Measurements from ENCODE around the gene SMIM36.

The SMIM36 gene

GRCh38 chr17:55500103-55500502, 11.1 kb downstream of the SMIM36 start:
- Histone ChIP-seq H3K36me3 (ENCODE audit: insufficient read depth, low read length) (no peaks in the 10 kb centered on the region), H3K4me3 (ENCODE audit: low read length) (no peak overlapping the region), H3K4me2 (ENCODE audit: low read length) (no peak overlapping the region), H3K27me3 (ENCODE audit: control insufficient read depth, insufficient read depth, low read length) (peaks cover 9% of the 10 kb centered on the region), H3K9me3 (replicated peaks; ENCODE audit: low read length) (no peaks in the 10 kb centered on the region), H3K9ac (ENCODE audit: low read depth, low read length) (no peak overlapping the region), H3K4me1 (ENCODE audit: control insufficient read depth, insufficient read depth, low read length) (no peaks in the 10 kb centered on the region)

DNA sequence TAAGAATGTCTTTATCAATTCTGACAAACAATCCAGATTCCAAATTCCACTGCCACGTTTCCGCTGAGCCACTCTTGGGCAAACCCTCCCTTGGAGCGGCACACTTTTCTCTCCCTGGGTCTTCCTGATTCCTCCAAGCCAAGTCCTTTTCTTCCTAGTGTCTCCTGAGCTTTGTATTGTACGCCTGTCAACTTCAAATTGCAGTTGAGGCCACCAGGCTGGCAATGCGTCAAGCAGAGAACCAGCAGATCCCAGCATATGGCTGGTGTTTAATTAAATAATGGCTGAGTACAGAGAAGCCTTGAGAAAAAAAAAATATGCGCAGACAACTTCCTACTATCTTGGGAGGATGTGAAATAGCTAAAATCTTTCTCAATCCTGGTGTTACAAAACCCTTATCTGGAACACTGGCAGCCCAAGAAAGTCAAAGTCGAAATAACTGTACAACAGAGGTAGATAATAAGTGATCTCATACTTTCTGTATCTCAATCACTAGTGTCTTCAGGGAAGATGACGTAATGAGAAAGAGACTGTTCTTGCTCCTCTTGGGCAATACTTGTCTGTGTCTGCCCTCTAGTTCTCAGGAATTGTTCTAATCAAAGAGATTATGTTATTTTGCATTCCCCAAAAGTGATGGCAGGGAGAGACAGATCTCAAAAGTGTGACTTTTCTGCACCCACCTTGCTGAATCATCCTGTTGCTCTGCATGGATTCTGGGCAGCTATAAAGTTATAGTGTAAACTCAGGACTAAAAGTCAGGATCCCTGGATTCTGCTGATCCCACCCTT, 15.0 kb downstream of the SMIM36 start:
- no peak overlapping the region for H3K4me3 ChIP-seq (ENCODE audit: low read length)

GRCh38 chr17:55495239-55495638, 16.0 kb downstream of the SMIM36 start:
- no peaks in the 10 kb centered on the region for H3K36me3 ChIP-seq (ENCODE audit: insufficient read depth, low read length)
- no peak overlapping the region for H3K4me2 ChIP-seq (ENCODE audit: low read length)
- peaks cover 19% of the 10 kb centered on the region for H3K27me3 ChIP-seq (ENCODE audit: control insufficient read depth, insufficient read depth, low read length)
- no peaks in the 10 kb centered on the region for H3K4me1 ChIP-seq (ENCODE audit: control insufficient read depth, insufficient read depth, low read length)
- H3K4me3 ChIP-seq (ENCODE audit: low read length) = no peak overlapping the region
- no peaks in the 10 kb centered on the region for H3K9me3 ChIP-seq (replicated peaks; ENCODE audit: low read length)
- H3K9ac ChIP-seq (ENCODE audit: low read depth, low read length) = no peak overlapping the region

More for the DNA sequence above, 15.0 kb downstream of the SMIM36 start:
- Histone ChIP-seq H3K9ac (ENCODE audit: low read depth, low read length) (no peak overlapping the region), H3K27me3 (ENCODE audit: control insufficient read depth, insufficient read depth, low read length) (peaks cover 19% of the 10 kb centered on the region), H3K36me3 (ENCODE audit: insufficient read depth, low read length) (no peaks in the 10 kb centered on the region), H3K9me3 (replicated peaks; ENCODE audit: low read length) (no peaks in the 10 kb centered on the region), H3K4me1 (ENCODE audit: control insufficient read depth, insufficient read depth, low read length) (no peaks in the 10 kb centered on the region), H3K4me2 (ENCODE audit: low read length) (no peak overlapping the region)

DNA sequence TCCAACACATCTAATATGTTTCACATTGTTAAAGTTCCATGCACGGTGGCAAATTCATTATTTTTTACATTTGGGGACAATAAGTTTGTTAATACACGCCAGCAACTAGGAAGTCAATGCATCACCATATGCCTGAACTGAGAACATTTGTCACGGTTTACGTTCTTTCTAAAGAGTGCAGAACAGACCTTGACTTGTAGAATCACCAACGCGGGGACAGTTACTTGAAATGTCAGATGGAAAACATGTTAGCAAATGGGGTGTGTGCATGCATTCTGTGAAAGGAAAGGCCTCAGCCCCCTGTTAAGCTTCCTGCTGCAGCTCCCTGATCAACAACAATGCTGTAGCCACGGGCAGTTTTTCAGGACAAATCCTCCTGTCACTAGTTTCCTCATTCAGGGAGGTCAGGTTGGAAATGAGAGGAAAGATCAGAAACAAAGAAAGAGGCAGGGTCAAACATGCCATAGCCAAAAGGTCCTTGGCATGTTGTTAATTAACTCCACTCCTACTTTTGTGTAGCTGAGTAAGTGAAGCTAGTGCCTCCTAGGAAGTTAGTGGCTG, 18.4 kb downstream of the SMIM36 start:
- H3K9me3 ChIP-seq (replicated peaks; ENCODE audit: low read length) = no peaks in the 10 kb centered on the region
- H3K9ac ChIP-seq (ENCODE audit: low read depth, low read length) = no peak overlapping the region
- H3K4me1 ChIP-seq (ENCODE audit: control insufficient read depth, insufficient read depth, low read length) = no peaks in the 10 kb centered on the region
- no peaks in the 10 kb centered on the region for H3K36me3 ChIP-seq (ENCODE audit: insufficient read depth, low read length)
- H3K4me2 ChIP-seq (ENCODE audit: low read length) = no peak overlapping the region
- peaks cover 19% of the 10 kb centered on the region for H3K27me3 ChIP-seq (ENCODE audit: control insufficient read depth, insufficient read depth, low read length)
- no peak overlapping the region for H3K4me3 ChIP-seq (ENCODE audit: low read length)

- Histone ChIP-seq H3K9ac (ENCODE audit: low read depth, low read length) (no peak overlapping the region), H3K4me1 (ENCODE audit: control insufficient read depth, insufficient read depth, low read length) (no peaks in the 10 kb centered on the region)
These were observed 20.9 kb downstream of the SMIM36 start for GRCh38 chr17:55490376-55490775.

GRCh38 chr17:55487695-55488432, 23.4 kb downstream of the SMIM36 start:
- no peak overlapping the region for H3K4me3 ChIP-seq (ENCODE audit: low read length)
- no peaks in the 10 kb centered on the region for H3K9me3 ChIP-seq (replicated peaks; ENCODE audit: low read length)
- no peaks in the 10 kb centered on the region for H3K4me1 ChIP-seq (ENCODE audit: control insufficient read depth, insufficient read depth, low read length)
- H3K36me3 ChIP-seq (ENCODE audit: insufficient read depth, low read length) = no peaks in the 10 kb centered on the region
- H3K9ac ChIP-seq (ENCODE audit: low read depth, low read length) = no peak overlapping the region
- no peak overlapping the region for H3K4me2 ChIP-seq (ENCODE audit: low read length)
- H3K27me3 ChIP-seq (ENCODE audit: control insufficient read depth, insufficient read depth, low read length) = peaks cover 9% of the 10 kb centered on the region

More at GRCh38 chr17:55490376-55490775, 20.9 kb downstream of the SMIM36 start:
- no peaks in the 10 kb centered on the region for H3K9me3 ChIP-seq (replicated peaks; ENCODE audit: low read length)
- H3K27me3 ChIP-seq (ENCODE audit: control insufficient read depth, insufficient read depth, low read length) = peaks cover 10% of the 10 kb centered on the region
- no peak overlapping the region for H3K4me2 ChIP-seq (ENCODE audit: low read length)
- H3K36me3 ChIP-seq (ENCODE audit: insufficient read depth, low read length) = no peaks in the 10 kb centered on the region
- no peak overlapping the region for H3K4me3 ChIP-seq (ENCODE audit: low read length)

GRCh38 chr17:55484575-55484974, 26.7 kb downstream of the SMIM36 start:
- no peak overlapping the region for H3K9ac ChIP-seq (ENCODE audit: low read depth, low read length)
- no peaks in the 10 kb centered on the region for H3K36me3 ChIP-seq (ENCODE audit: insufficient read depth, low read length)
- peaks cover 4% of the 10 kb centered on the region for H3K27me3 ChIP-seq (ENCODE audit: control insufficient read depth, insufficient read depth, low read length)
- H3K4me3 ChIP-seq (ENCODE audit: low read length) = no peak overlapping the region
- no peaks in the 10 kb centered on the region for H3K9me3 ChIP-seq (replicated peaks; ENCODE audit: low read length)
- H3K4me2 ChIP-seq (ENCODE audit: low read length) = no peak overlapping the region
- H3K4me1 ChIP-seq (ENCODE audit: control insufficient read depth, insufficient read depth, low read length) = no peaks in the 10 kb centered on the region

GRCh38 chr17:55482591-55483389, 28.5 kb downstream of the SMIM36 start:
- Histone ChIP-seq H3K4me2 (ENCODE audit: low read length) (no peak overlapping the region), H3K27me3 (ENCODE audit: control insufficient read depth, insufficient read depth, low read length) (peaks cover 5% of the 10 kb centered on the region), H3K36me3 (ENCODE audit: insufficient read depth, low read length) (no peaks in the 10 kb centered on the region), H3K4me3 (ENCODE audit: low read length) (no peak overlapping the region), H3K9ac (ENCODE audit: low read depth, low read length) (no peak overlapping the region), H3K9me3 (replicated peaks; ENCODE audit: low read length) (no peaks in the 10 kb centered on the region), H3K4me1 (ENCODE audit: control insufficient read depth, insufficient read depth, low read length) (no peaks in the 10 kb centered on the region)

DNA sequence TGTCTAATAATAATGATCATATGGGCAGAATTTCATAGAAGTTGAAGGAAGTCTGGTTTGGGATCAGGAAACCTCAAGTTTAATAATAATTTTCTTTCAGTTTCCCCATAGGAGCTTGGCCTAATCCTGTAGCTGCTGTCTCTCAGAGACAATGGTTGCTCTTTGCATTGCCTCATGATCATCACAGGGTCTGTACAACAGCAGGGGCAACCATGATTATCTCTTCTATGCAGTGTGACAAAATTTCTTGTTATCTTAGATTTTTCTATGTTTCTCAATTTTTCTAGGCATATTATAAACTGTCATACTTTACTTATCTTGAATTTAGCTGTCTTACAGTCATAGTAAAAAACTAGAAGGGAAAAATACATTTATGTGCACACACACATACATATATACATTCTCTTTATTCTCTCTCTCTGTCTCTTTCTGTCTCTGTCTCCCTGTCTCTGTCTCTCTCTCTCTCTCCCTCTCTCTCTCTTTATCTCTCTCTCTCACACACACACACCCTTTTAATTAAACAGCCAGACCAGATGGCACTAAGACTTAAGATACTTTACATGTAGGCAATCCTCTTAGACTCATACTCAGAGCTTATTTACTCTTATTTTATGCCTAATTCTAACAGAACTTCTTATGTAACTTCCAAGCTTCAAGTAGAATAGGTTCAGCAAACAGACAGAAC, 30.5 kb downstream of the SMIM36 start:
- no peaks in the 10 kb centered on the region for H3K9me3 ChIP-seq (replicated peaks; ENCODE audit: low read length)
- no peak overlapping the region for H3K4me3 ChIP-seq (ENCODE audit: low read length)
- no peaks in the 10 kb centered on the region for H3K36me3 ChIP-seq (ENCODE audit: insufficient read depth, low read length)
- H3K9ac ChIP-seq (ENCODE audit: low read depth, low read length) = no peak overlapping the region
- peaks cover 5% of the 10 kb centered on the region for H3K27me3 ChIP-seq (ENCODE audit: control insufficient read depth, insufficient read depth, low read length)
- no peak overlapping the region for H3K4me2 ChIP-seq (ENCODE audit: low read length)
- H3K4me1 ChIP-seq (ENCODE audit: control insufficient read depth, insufficient read depth, low read length) = no peaks in the 10 kb centered on the region

- Histone ChIP-seq H3K4me3 (ENCODE audit: low read length) (no peak overlapping the region), H3K9ac (ENCODE audit: low read depth, low read length) (no peak overlapping the region), H3K27me3 (ENCODE audit: control insufficient read depth, insufficient read depth, low read length) (peaks cover 5% of the 10 kb centered on the region), H3K9me3 (replicated peaks; ENCODE audit: low read length) (no peaks in the 10 kb centered on the region), H3K36me3 (ENCODE audit: insufficient read depth, low read length) (no peaks in the 10 kb centered on the region), H3K4me1 (ENCODE audit: control insufficient read depth, insufficient read depth, low read length) (no peaks in the 10 kb centered on the region), H3K4me2 (ENCODE audit: low read length) (no peak overlapping the region)
These were observed 31.3 kb downstream of the SMIM36 start for GRCh38 chr17:55479903-55480302.

DNA sequence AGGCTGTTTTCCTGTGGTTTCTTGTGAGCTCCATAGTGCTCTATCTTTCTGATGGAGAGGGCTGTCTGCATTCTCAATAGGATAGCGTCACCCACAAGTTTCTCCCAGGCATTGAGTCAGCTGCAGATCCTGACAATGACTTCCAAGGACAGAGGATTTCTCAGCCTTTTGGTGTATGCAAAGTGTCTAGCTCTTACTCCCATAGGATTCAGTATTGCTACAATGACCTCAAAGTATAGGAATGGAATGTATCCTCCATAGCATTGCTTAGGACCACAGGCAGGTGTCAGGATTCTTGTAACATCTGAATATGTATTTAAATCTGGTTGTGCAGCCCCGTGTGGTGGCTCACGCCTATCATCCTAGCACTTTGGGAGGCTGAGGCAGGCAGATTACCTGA, 32.3 kb downstream of the SMIM36 start:
- peaks cover 5% of the 10 kb centered on the region for H3K27me3 ChIP-seq (ENCODE audit: control insufficient read depth, insufficient read depth, low read length)
- no peaks in the 10 kb centered on the region for H3K9me3 ChIP-seq (replicated peaks; ENCODE audit: low read length)
- no peaks in the 10 kb centered on the region for H3K36me3 ChIP-seq (ENCODE audit: insufficient read depth, low read length)
- no peak overlapping the region for H3K9ac ChIP-seq (ENCODE audit: low read depth, low read length)
- no peak overlapping the region for H3K4me3 ChIP-seq (ENCODE audit: low read length)
- H3K4me2 ChIP-seq (ENCODE audit: low read length) = no peak overlapping the region
- H3K4me1 ChIP-seq (ENCODE audit: control insufficient read depth, insufficient read depth, low read length) = no peaks in the 10 kb centered on the region

All from skeletal muscle satellite cell (primary cell).